Fibroblast of lung (primary cell): ENCODE data around the gene ARHGEF26. TPM values are rescaled to one million over a fixed set of nuclear protein-coding genes. Genes with fewer than 3 reads are reported as not detected.

Experiments used
- DNase-seq, 2 donors: peaks; one replicate each; pipeline versions ENCODE4 v3.0.0 to v3.0.0-alpha.2; 2010; ENCODE audit warnings: low read depth in 2 of 2
- H2AFZ ChIP-seq: 2 replicates; pipeline ENCODE4 v1.5.1; 2012; ENCODE audit warnings: low read length, control low read depth, inconsistent platforms
- H3K27ac ChIP-seq: 2 replicates; pipeline ENCODE4 v1.5.1; 2011; ENCODE audit warnings: low read length, control low read depth; ENCODE audit not compliant: insufficient read depth
- H3K27me3 ChIP-seq: 2 replicates; pipeline ENCODE4 v1.5.1; 2011; ENCODE audit warnings: mild to moderate bottlenecking, low read length; ENCODE audit not compliant: control insufficient read depth, insufficient read depth
- H3K36me3 ChIP-seq: 2 replicates; pipeline ENCODE4 v1.5.1; 2011; ENCODE audit warnings: low read length; ENCODE audit not compliant: control insufficient read depth, insufficient read depth
- H3K4me1 ChIP-seq: 2 replicates; pipeline ENCODE4 v1.5.1; 2011; ENCODE audit warnings: low read length; ENCODE audit not compliant: control insufficient read depth, insufficient read depth; ENCODE audit errors: extremely low read depth
- H3K4me2 ChIP-seq: 2 replicates; pipeline ENCODE4 v1.5.1; 2011; ENCODE audit warnings: low read length, control low read depth; ENCODE audit not compliant: insufficient read depth; ENCODE audit errors: extremely low read depth
- H3K4me3 ChIP-seq, 4 experiments: fragments of 200-600 bp in 1 of 4; sonication (generic) in 1 of 4; replicated peaks in 1 of 4; 2 replicates each; pipeline ENCODE4 v1.5.1; 2011 to 2016; ENCODE audit warnings: low read length in 4 of 4, low read depth in 3 of 4, mild to moderate bottlenecking in 3 of 4, control low read depth in 2 of 4, inconsistent platforms in 1 of 4, mixed read lengths in 1 of 4; ENCODE audit not compliant: insufficient read depth in 1 of 4; ENCODE audit errors: control extremely low read depth in 1 of 4
- H3K79me2 ChIP-seq: 2 replicates; pipeline ENCODE4 v1.5.1; 2012; ENCODE audit warnings: mild to moderate bottlenecking, low read length, inconsistent platforms; ENCODE audit not compliant: control insufficient read depth, insufficient read depth
- H3K9ac ChIP-seq: 2 replicates; pipeline ENCODE4 v1.5.1; 2011; ENCODE audit warnings: mild to moderate bottlenecking, low read length, control low read depth; ENCODE audit not compliant: insufficient read depth
- H3K9me3 ChIP-seq: 2 replicates; pipeline ENCODE4 v1.5.1; 2012; ENCODE audit warnings: low read depth, low read length; ENCODE audit not compliant: control insufficient read depth, insufficient read depth
- H4K20me1 ChIP-seq: 2 replicates; pipeline ENCODE4 v1.5.1; 2011; ENCODE audit warnings: low read length; ENCODE audit not compliant: control insufficient read depth, insufficient read depth; ENCODE audit errors: extremely low read depth
- EZH2 ChIP-seq: IDR thresholded peaks from 2 replicates; pipeline ENCODE4 v1.5.1; 2012; ENCODE audit warnings: low read length, control low read depth, mild to moderate bottlenecking; ENCODE audit errors: missing control alignments
- polyA minus RNA-seq: library from RNA; depleted of rRNA, polyadenylated mRNA; stranded (reverse); fragments of >200 nt; gene quantifications from 2 replicates; pipeline ENCODE4 v1.2.3, GENCODE V29; 2011; ENCODE audit warnings: low replicate concordance
- polyA plus RNA-seq, 2 donors: library from polyadenylated mRNA; depleted of rRNA in 1 of 2; stranded (reverse) in 1 of 2; unstranded in 1 of 2; fragments of >200 nt; gene quantifications; 2 replicates each; pipeline ENCODE4 v1.2.1, GENCODE V29; 2011 to 2012; ENCODE audit warnings: missing spikeins in 1 of 2
- total RNA-seq: library from RNA; depleted of rRNA; stranded (reverse); fragments of >200 nt; gene quantifications from 2 replicates; pipeline ENCODE4 v1.2.1, GENCODE V29; 2014
- TF ChIP-seq, protein P1 (sequence below), 2 donors: IDR thresholded peaks in 1 of 2; conservative IDR thresholded peaks in 1 of 2; 1 replicate in 1 of 2; 2 replicates in 1 of 2; pipeline ENCODE4 v1.5.1; 2011 to 2012; ENCODE audit warnings: low read length in 2 of 2, control low read depth in 1 of 2, inconsistent platforms in 1 of 2, low read depth in 1 of 2, mild to moderate bottlenecking in 1 of 2

The ARHGEF26 gene, protein sequence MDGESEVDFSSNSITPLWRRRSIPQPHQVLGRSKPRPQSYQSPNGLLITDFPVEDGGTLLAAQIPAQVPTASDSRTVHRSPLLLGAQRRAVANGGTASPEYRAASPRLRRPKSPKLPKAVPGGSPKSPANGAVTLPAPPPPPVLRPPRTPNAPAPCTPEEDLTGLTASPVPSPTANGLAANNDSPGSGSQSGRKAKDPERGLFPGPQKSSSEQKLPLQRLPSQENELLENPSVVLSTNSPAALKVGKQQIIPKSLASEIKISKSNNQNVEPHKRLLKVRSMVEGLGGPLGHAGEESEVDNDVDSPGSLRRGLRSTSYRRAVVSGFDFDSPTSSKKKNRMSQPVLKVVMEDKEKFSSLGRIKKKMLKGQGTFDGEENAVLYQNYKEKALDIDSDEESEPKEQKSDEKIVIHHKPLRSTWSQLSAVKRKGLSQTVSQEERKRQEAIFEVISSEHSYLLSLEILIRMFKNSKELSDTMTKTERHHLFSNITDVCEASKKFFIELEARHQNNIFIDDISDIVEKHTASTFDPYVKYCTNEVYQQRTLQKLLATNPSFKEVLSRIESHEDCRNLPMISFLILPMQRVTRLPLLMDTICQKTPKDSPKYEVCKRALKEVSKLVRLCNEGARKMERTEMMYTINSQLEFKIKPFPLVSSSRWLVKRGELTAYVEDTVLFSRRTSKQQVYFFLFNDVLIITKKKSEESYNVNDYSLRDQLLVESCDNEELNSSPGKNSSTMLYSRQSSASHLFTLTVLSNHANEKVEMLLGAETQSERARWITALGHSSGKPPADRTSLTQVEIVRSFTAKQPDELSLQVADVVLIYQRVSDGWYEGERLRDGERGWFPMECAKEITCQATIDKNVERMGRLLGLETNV
- total RNA-seq: 1.3 and 2.1 TPM in 2 replicates
- 0.72 and 2.5 TPM in 2 replicates for polyA plus RNA-seq
- polyA plus RNA-seq (2012): 1.0 and 3.6 TPM in 2 replicates
- polyA minus RNA-seq: 0.79 and 1.5 TPM in 2 replicates

DNA sequence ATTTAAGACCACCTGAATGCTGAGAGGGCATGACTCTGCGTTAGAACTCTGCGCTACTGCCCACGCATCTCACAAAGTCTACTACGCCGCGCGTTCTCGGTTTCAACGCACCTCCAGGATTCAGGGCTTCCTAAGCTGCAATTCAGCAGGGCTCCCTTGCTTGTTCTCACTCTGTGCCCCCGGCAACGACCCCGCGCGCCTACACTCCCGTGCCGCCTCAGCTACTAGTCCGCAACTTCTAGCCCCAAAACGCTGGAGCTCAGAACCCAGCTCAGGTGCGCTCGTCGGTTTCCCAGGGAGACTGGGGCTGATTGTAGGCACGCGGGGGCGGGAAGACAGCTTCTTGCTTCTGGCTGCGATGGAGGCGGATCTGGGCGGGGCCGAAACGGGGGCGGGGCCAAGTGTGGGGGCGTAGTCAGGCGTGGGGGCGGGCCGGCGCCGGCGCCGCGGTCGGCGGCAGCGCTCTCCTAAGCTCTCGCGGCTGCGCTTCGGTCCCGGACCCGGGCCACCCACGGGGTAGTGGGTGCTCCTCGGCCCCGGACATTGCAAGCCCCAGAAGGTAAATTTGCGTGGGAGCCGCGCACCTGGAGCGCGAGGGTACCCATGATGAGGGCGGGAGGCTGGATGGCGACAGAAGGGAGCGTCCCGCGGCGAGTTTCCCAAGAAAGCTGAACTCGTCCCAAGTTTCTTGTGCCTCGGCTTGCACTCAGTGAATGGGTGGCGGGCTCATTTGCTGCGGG lies at the start of gene ARHGEF26:
ARHGEF26 (plus strand) TSS at position 430 of the 740 bp plus-strand sequence. CDS start 603 bp downstream, outside the sequence.
- Histone ChIP-seq H3K79me2 (no peaks in the 10 kb centered on the region), H3K27me3 (no peaks in the 10 kb centered on the region), H2AFZ (peak within 1 kb of the TSS; percentile 94), H3K27ac (peak within 1 kb of the TSS; percentile 46), H3K9me3 (no peaks in the 10 kb centered on the region), H4K20me1 (no peaks in the 10 kb centered on the region), H3K36me3 (no peaks in the 10 kb centered on the region), H3K4me3 (peak within 1 kb of the TSS; percentile 82 to 91 (median 84)), H3K4me2 (peak within 1 kb of the TSS; percentile 91), H3K9ac (peak within 1 kb of the TSS; percentile 52), H3K4me1 (no peaks in the 10 kb centered on the region)
- peak; percentile 67 to 75 for DNase-seq
- no peak for TF ChIP-seq EZH2
- TF ChIP-seq, protein P1, sequence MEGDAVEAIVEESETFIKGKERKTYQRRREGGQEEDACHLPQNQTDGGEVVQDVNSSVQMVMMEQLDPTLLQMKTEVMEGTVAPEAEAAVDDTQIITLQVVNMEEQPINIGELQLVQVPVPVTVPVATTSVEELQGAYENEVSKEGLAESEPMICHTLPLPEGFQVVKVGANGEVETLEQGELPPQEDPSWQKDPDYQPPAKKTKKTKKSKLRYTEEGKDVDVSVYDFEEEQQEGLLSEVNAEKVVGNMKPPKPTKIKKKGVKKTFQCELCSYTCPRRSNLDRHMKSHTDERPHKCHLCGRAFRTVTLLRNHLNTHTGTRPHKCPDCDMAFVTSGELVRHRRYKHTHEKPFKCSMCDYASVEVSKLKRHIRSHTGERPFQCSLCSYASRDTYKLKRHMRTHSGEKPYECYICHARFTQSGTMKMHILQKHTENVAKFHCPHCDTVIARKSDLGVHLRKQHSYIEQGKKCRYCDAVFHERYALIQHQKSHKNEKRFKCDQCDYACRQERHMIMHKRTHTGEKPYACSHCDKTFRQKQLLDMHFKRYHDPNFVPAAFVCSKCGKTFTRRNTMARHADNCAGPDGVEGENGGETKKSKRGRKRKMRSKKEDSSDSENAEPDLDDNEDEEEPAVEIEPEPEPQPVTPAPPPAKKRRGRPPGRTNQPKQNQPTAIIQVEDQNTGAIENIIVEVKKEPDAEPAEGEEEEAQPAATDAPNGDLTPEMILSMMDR (conservative IDR thresholded peaks at IDR 0.05 in 1 of 2, IDR thresholded peaks at IDR 0.05 in 1 of 2; ENCODE audit: low read depth in 1 of 2, low read length in 2 of 2): peak in 1 of 2 donors; percentile 4

- no peak overlapping the region for H2AFZ ChIP-seq
- no peaks in the 10 kb centered on the region for H3K9me3 ChIP-seq
- no peaks in the 10 kb centered on the region for H3K27me3 ChIP-seq
- DNase-seq: no peak
- no peak overlapping the region for H3K9ac ChIP-seq
- H4K20me1 ChIP-seq: no peaks in the 10 kb centered on the region
- no peak overlapping the region for H3K4me3 ChIP-seq
- no peaks in the 10 kb centered on the region for H3K79me2 ChIP-seq
- no peak overlapping the region for H3K4me2 ChIP-seq
- H3K4me1 ChIP-seq: no peaks in the 10 kb centered on the region
- no peak overlapping the region for H3K27ac ChIP-seq
- H3K36me3 ChIP-seq: no peaks in the 10 kb centered on the region
- TF ChIP-seq EZH2: no peak
- TF ChIP-seq, protein P1 (conservative IDR thresholded peaks at IDR 0.05 in 1 of 2, IDR thresholded peaks at IDR 0.05 in 1 of 2; ENCODE audit: low read depth in 1 of 2, low read length in 2 of 2): no peak
Observed at GRCh38 chr3:154074966-154075365, 46.2 kb upstream of the ARHGEF26 start.
